ENCODE data around the gene CBX1. TPM values are rescaled to one million over a fixed set of nuclear protein-coding genes. Genes with fewer than 3 reads are reported as not detected.

CBX1 gene
- total and polyA plus RNA-seq, 2 donors from 2014 or later: 37.8 to 40.2 TPM

DNA sequence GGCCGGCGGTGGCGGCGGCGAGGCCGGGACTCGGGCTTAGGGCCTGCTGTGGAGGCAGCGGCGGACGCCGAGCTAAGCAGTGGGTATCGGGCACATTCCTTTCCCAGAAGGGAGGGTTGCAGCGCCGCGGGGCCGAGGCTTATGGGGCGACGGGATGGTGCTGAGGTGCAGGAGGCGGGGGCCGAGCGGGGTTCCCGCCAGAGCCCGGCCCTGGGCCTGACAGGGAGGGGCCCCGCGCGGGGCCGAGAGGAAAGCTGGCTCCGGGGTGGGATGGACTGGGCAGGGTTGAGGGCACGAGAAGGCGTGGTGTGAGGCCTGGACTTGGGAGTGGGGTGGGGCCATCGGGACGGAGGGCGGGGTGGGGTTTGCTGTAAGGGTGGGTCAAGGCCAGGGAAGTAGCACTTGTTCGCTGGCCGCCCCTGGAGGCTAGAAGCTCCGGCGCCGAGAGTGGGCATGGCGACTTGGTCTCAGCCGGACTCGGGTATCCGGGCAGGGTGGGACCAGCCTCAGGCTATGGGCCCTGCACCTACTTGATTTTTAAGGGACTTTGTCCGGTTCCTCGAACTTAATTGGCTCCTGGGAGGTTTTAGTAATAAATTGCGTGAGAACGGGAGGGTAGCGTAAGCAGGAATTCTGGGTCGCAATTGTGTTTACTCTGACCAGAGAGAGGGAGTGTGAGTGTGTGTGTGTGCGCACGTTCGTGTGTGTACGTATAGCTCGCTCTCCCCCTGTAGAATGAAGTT lies 52.7 kb downstream of the CBX1 start:
- Histone ChIP-seq H3K27me3 (ENCODE audit: control insufficient read depth, insufficient read depth, low read length) (no peaks in the 10 kb centered on the region), H3K4me1 (ENCODE audit: control insufficient read depth in 2 of 3, insufficient read depth in 2 of 3, low read depth in 1 of 3, low read length in 3 of 3) (peaks cover 16 to 42% (median 34%) of the 10 kb centered on the region in 3 donors), H3K36me3 (ENCODE audit: control insufficient read depth in 2 of 3, insufficient read depth in 3 of 3, low read length in 3 of 3) (peaks cover 0 to 16% (median 3%) of the 10 kb centered on the region in 3 donors), H3K4me3 (ENCODE audit: low read length in 3 of 3) (peak overlapping the region; percentile 90 to 97 (median 94)), H3K27ac (ENCODE audit: low read depth in 2 of 2, low read length in 2 of 2) (peak overlapping the region; percentile 95 to 98), H3K9ac (ENCODE audit: low read length in 3 of 3) (peak overlapping the region; percentile 95 to 96 (median 95)), H3K9me3 (ENCODE audit: control insufficient read depth in 2 of 3, insufficient read depth in 1 of 3, low read length in 3 of 3) (no peaks in the 10 kb centered on the region)
- no peak for FAIRE-seq
- intact Hi-C loops (cut with DNase I): no loop called here
- DNase-seq: peak; percentile 91 to 97 (median 93)
- no peak for TF ChIP-seq CTCF (IDR thresholded peaks at IDR 0.05; ENCODE audit: borderline replicate concordance, extremely low read depth, insufficient read depth)

GRCh38 chr17:48047741-48048383 lies 53.4 kb downstream of the CBX1 start, which contains the start of gene NFE2L1:
Gene NFE2L1, plus strand, starts transcription at chr17:48048359. Its CDS starts 2,760 bp downstream, at chr17:48051119.
- H3K36me3 ChIP-seq (ENCODE audit: control insufficient read depth in 2 of 3, insufficient read depth in 3 of 3, low read length in 3 of 3): peaks cover 0 to 15% (median 3%) of the 10 kb centered on the region in 3 donors
- peak within 1 kb of the TSS; percentile 90 to 97 (median 94) for H3K4me3 ChIP-seq (ENCODE audit: low read length in 3 of 3)
- H3K27me3 ChIP-seq (ENCODE audit: control insufficient read depth, insufficient read depth, low read length): no peaks in the 10 kb centered on the region
- no peaks in the 10 kb centered on the region for H3K9me3 ChIP-seq (ENCODE audit: control insufficient read depth in 2 of 3, insufficient read depth in 1 of 3, low read length in 3 of 3)
- FAIRE-seq (peak; percentile 89), DNase-seq (peak; percentile 99 to 100 (median 100))
- intact Hi-C loops (cut with DNase I): no loop called here
- H3K9ac ChIP-seq (ENCODE audit: low read length in 3 of 3): peak within 1 kb of the TSS; percentile 95 to 96 (median 95)
- peak within 1 kb of the TSS; percentile 98 for H3K27ac ChIP-seq (ENCODE audit: low read depth in 2 of 2, low read length in 2 of 2)
- H3K4me1 ChIP-seq (ENCODE audit: control insufficient read depth in 2 of 3, insufficient read depth in 2 of 3, low read depth in 1 of 3, low read length in 3 of 3): peaks cover 16 to 35% (median 27%) of the 10 kb centered on the region in 3 donors
- no peak for TF ChIP-seq CTCF (IDR thresholded peaks at IDR 0.05; ENCODE audit: borderline replicate concordance, extremely low read depth, insufficient read depth)

GRCh38 chr17:48047113-48047740 lies 54.1 kb downstream of the CBX1 start:
- FAIRE-seq (no peak), DNase-seq (peak in 1 of 5 donors; percentile 47)
- H3K27me3 ChIP-seq (ENCODE audit: control insufficient read depth, insufficient read depth, low read length): no peaks in the 10 kb centered on the region
- H3K9ac ChIP-seq (ENCODE audit: low read length in 3 of 3): peak overlapping the region; percentile 67 to 92 (median 91)
- peaks cover 0 to 9% (median 3%) of the 10 kb centered on the region in 3 donors for H3K36me3 ChIP-seq (ENCODE audit: control insufficient read depth in 2 of 3, insufficient read depth in 3 of 3, low read length in 3 of 3)
- peaks cover 10 to 28% (median 20%) of the 10 kb centered on the region in 3 donors for H3K4me1 ChIP-seq (ENCODE audit: control insufficient read depth in 2 of 3, insufficient read depth in 2 of 3, low read depth in 1 of 3, low read length in 3 of 3)
- no peaks in the 10 kb centered on the region for H3K9me3 ChIP-seq (ENCODE audit: control insufficient read depth in 2 of 3, insufficient read depth in 1 of 3, low read length in 3 of 3)
- peak overlapping the region; percentile 88 to 94 (median 93) for H3K4me3 ChIP-seq (ENCODE audit: low read length in 3 of 3)
- intact Hi-C loops (cut with DNase I): no loop called here
- peak overlapping the region; percentile 98 for H3K27ac ChIP-seq (ENCODE audit: low read depth in 2 of 2, low read length in 2 of 2)
- no peak for TF ChIP-seq CTCF (IDR thresholded peaks at IDR 0.05; ENCODE audit: borderline replicate concordance, extremely low read depth, insufficient read depth)
